GM12878 (cell line): ENCODE results near the gene AKT3. TPM values are rescaled to one million over a fixed set of nuclear protein-coding genes. Genes with fewer than 3 reads are reported as not detected.

Experiments
- ATAC-seq: fragments of 200-7000 bp; cut with Tn5 transposase; 3 replicates; pipeline ENCODE4 v1.9.1; 2020; ENCODE audit warnings: mild to moderate bottlenecking, moderate library complexity
- BruUV-seq: library from RNA; stranded (reverse); fragments of 400-500 nt; replicated peaks from 2 replicates; lab custom pipeline; 2021; lab: Mats Ljungman, UMichigan
- CTCF ChIA-PET: fragments of 300-600 bp; sonication (Branson Sonifier 250); formaldehyde crosslinking; extraction: SDS; loops from one replicate; lab custom pipeline; 2021; ENCODE audit warnings: inconsistent platforms; lab: Yijun Ruan, JAX
- POLR2A ChIA-PET: fragments of 350-600 bp; formaldehyde crosslinking; extraction: SDS; loops from one replicate; lab custom pipeline; 2021; ENCODE audit warnings: inconsistent platforms; lab: Charles Lee
- RAD21 ChIA-PET: fragments of 300-600 bp; sonication (Branson Sonifier 250); formaldehyde crosslinking; loops from one replicate; lab custom pipeline; 2023; ENCODE audit warnings: antibody characterized with exemption; ENCODE audit not compliant: unreplicated experiment; lab: Charles Lee
- SMC1A ChIA-PET: fragments of 300-600 bp; sonication (Branson Sonifier 250); formaldehyde crosslinking; loops from one replicate; lab custom pipeline; 2023; ENCODE audit not compliant: unreplicated experiment, uncharacterized antibody; lab: Charles Lee
- DNase-seq: peaks from one replicate; pipeline ENCODE4 v3.0.0-alpha.2; 2011; ENCODE audit warnings: low read depth, low spot score
- FAIRE-seq: peaks from 3 replicates; lab custom pipeline; 2011; peaks lifted over from hg19 to GRCh38; lab: Jason Lieb, UNC
- H2AFZ ChIP-seq: 2 replicates; pipeline ENCODE4 v1.6.0; 2011; ENCODE audit warnings: low read depth, low read length, control low read depth; ENCODE audit not compliant: control insufficient read depth
- H3K27ac ChIP-seq: 2 replicates; pipeline ENCODE4 v1.5.1; 2011; ENCODE audit warnings: control low read depth; ENCODE audit not compliant: control insufficient read depth, insufficient read depth
- H3K27me3 ChIP-seq, 2 experiments: replicated peaks in 1 of 2; 2 replicates each; pipeline versions ENCODE4 v1.6.0 to v1.6.1; 2011; ENCODE audit warnings: low read length in 1 of 2; ENCODE audit not compliant: control insufficient read depth in 2 of 2, insufficient read depth in 2 of 2
- H3K36me3 ChIP-seq, 2 experiments: 2 replicates each; pipeline ENCODE4 v1.5.1; 2011; ENCODE audit warnings: low read length in 1 of 2; ENCODE audit not compliant: control insufficient read depth in 2 of 2, insufficient read depth in 2 of 2
- H3K4me1 ChIP-seq: 2 replicates; pipeline ENCODE4 v1.6.1; 2011; ENCODE audit warnings: mild to moderate bottlenecking, low read length, moderate library complexity, mixed read lengths; ENCODE audit not compliant: control insufficient read depth, insufficient read depth
- H3K4me2 ChIP-seq: 2 replicates; pipeline ENCODE4 v1.6.0; 2011; ENCODE audit warnings: control low read depth; ENCODE audit not compliant: control insufficient read depth, insufficient read depth
- H3K4me3 ChIP-seq: fragments of 200-600 bp; sonication (generic); 2 replicates; pipeline ENCODE4 v1.5.1; 2016
- H3K79me2 ChIP-seq: 2 replicates; pipeline ENCODE4 v1.6.0; 2011; ENCODE audit warnings: low read length; ENCODE audit not compliant: control insufficient read depth, insufficient read depth
- H3K9ac ChIP-seq: 2 replicates; pipeline ENCODE4 v1.8.0; 2011; ENCODE audit warnings: low read length, control low read depth, mixed read lengths; ENCODE audit not compliant: control insufficient read depth, insufficient read depth
- H3K9me3 ChIP-seq: replicated peaks from 3 replicates; pipeline ENCODE4 v1.5.1; 2011; ENCODE audit warnings: mild to moderate bottlenecking, low read length; ENCODE audit not compliant: control insufficient read depth, insufficient read depth
- H4K20me1 ChIP-seq: 2 replicates; pipeline ENCODE4 v1.6.0; 2011; ENCODE audit not compliant: control insufficient read depth, insufficient read depth
- BHLHE40 ChIP-seq, 2 experiments: fragments of 450-650 bp in 1 of 2; IDR thresholded peaks; 2 replicates each; pipeline ENCODE4 v1.6.1; 2011 to 2017; ENCODE audit warnings: low read depth in 2 of 2, borderline replicate concordance in 1 of 2, improper control_type of control experiment in 1 of 2, low read length in 1 of 2, mild to moderate bottlenecking in 1 of 2
- BRCA1 ChIP-seq: IDR thresholded peaks from 2 replicates; pipeline ENCODE4 v1.6.1; 2011; ENCODE audit warnings: low read depth, low read length, improper control_type of control experiment
- CHD2 ChIP-seq: IDR thresholded peaks from 2 replicates; pipeline ENCODE4 v1.6.1; 2011; ENCODE audit warnings: low read depth, low read length, improper control_type of control experiment, borderline replicate concordance
- E4F1 ChIP-seq: fragments of 450-650 bp; IDR thresholded peaks from 2 replicates; pipeline ENCODE4 v1.6.1; 2018; ENCODE audit warnings: borderline replicate concordance, mild to moderate bottlenecking; ENCODE audit not compliant: partially characterized antibody
- HSF1 ChIP-seq: fragments of 150-350 bp; IDR thresholded peaks from 2 replicates; pipeline ENCODE4 v1.6.1; 2014; ENCODE audit warnings: mild to moderate bottlenecking, low read depth, low read length
- NBN ChIP-seq: fragments of 450-650 bp; IDR thresholded peaks from 2 replicates; pipeline ENCODE4 v1.6.1; 2016
- NR2C2 ChIP-seq: IDR thresholded peaks from 2 replicates; pipeline ENCODE4 v1.6.1; 2011; ENCODE audit warnings: borderline replicate concordance, low read depth; ENCODE audit not compliant: control insufficient read depth, insufficient read length
- POLR2AphosphoS5 ChIP-seq: IDR thresholded peaks from 2 replicates; pipeline ENCODE4 v1.6.1; 2011; ENCODE audit warnings: mild to moderate bottlenecking, low read length, inconsistent platforms
- RELB ChIP-seq: fragments of 450-650 bp; IDR thresholded peaks from 2 replicates; pipeline ENCODE4 v1.6.1; 2017; ENCODE audit warnings: low read depth, mild to moderate bottlenecking, moderate library complexity
- REST ChIP-seq: IDR thresholded peaks from 2 replicates; pipeline ENCODE4 v1.6.1; 2012; ENCODE audit warnings: mild to moderate bottlenecking, low read depth, low read length
- TAF1 ChIP-seq: IDR thresholded peaks from 2 replicates; pipeline ENCODE4 v1.6.1; 2011; ENCODE audit warnings: mild to moderate bottlenecking, low read depth, low read length, borderline replicate concordance
- TCF7 ChIP-seq: IDR thresholded peaks from 2 replicates; pipeline ENCODE4 v1.6.1; 2014; ENCODE audit warnings: antibody characterized with exemption, borderline replicate concordance
- USF1 ChIP-seq: IDR thresholded peaks from 2 replicates; pipeline ENCODE4 v1.6.1; 2011; ENCODE audit warnings: borderline replicate concordance, low read depth, mild to moderate bottlenecking, moderate library complexity, mixed read lengths, low read length; ENCODE audit not compliant: insufficient read depth; ENCODE audit errors: extremely low read length
- YY1 ChIP-seq: IDR thresholded peaks from 2 replicates; pipeline ENCODE4 v1.6.1; 2011; ENCODE audit warnings: low read depth, mild to moderate bottlenecking, low read length
- ZNF217 ChIP-seq: fragments of 450-650 bp; IDR thresholded peaks from 2 replicates; pipeline ENCODE4 v1.6.1; 2017; ENCODE audit warnings: antibody characterized with exemption, mild to moderate bottlenecking
- WGBS: methylation state at CpG from one replicate; pipeline ENCODE4 v1.1.6; 2016; ENCODE audit warnings: low lambda C conversion rate; ENCODE audit not compliant: insufficient replicate concordance, insufficient coverage; ENCODE audit errors: missing lambda C conversion rate; 5-methylcytosine and 5-hydroxymethylcytosine counted together
- in situ Hi-C: fragments of 300-500 bp; cut with MboI; formaldehyde crosslinking; loops from 9 replicates; pipeline ENCODE4 v1.14.3; 2018; ENCODE audit warnings: mixed read lengths
- intact Hi-C: fragments of 100-400 bp; cut with micrococcal nuclease; formaldehyde crosslinking; loops from one replicate; pipeline ENCODE4 v1.14.2; 2022; ENCODE audit not compliant: unreplicated experiment
- polyA plus RNA-seq, 11 experiments: library from polyadenylated mRNA; depleted of rRNA in 4 of 11; unstranded in 6 of 11; stranded (reverse) in 5 of 11; fragments of >200 nt; fragmentation: Nextera tagmentation in 4 of 11; fragmentation: Illumina TruSeq in 1 of 11; extraction: Ambion mirVana in 4 of 11; extraction: Trizol in 1 of 11; gene quantifications; 1 replicate in 1 of 11; 2 replicates in 10 of 11; pipeline versions ENCODE4 v1.2.1 to v1.2.3, GENCODE V29; 2011 to 2016; ENCODE audit warnings: inconsistent platforms in 2 of 11, missing spikeins in 2 of 11, low read depth in 1 of 11
- total RNA-seq, 4 experiments: library from RNA; depleted of rRNA in 3 of 4; stranded (reverse); fragments of >200 nt in 3 of 4; fragmentation: Illumina TruSeq in 1 of 4; extraction: Trizol in 1 of 4; gene quantifications; 2 replicates each; pipeline versions ENCODE4 v1.2.1 to v1.2.3, GENCODE V29; 2013 to 2021

Gene AKT3
- total and polyA plus RNA-seq, 10 of the 15 experiments (the other 5 are each of a cell fraction or from before 2014, with no cell fraction given): 0.03 to 0.56 (median 0.19) TPM

- in situ Hi-C loops: no loop called here
- Histone ChIP-seq H3K9ac (no peak overlapping the region), H2AFZ (no peak overlapping the region), H3K4me1 (peaks cover 3% of the 10 kb centered on the region), H3K27ac (no peak overlapping the region), H3K9me3 (no peaks in the 10 kb centered on the region), H4K20me1 (no peaks in the 10 kb centered on the region), H3K27me3 (no peaks in the 10 kb centered on the region), H3K79me2 (no peaks in the 10 kb centered on the region), H3K36me3 (no peaks in the 10 kb centered on the region), H3K4me2 (no peak overlapping the region), H3K4me3 (no peak overlapping the region)
- intact Hi-C loops: no loop called here
- ATAC-seq: no peak
- CTCF ChIA-PET: no interaction called here
- POLR2A ChIA-PET: no interaction called here
- WGBS: 97% methylated on average over 3 of the region's 3 CpGs
- no peak for DNase-seq
- no peak for FAIRE-seq
- RAD21 ChIA-PET: no interaction called here
- BruUV-seq: no TSS peak
- SMC1A ChIA-PET: no interaction called here
- TF ChIP-seq NBN: no peak
- TF ChIP-seq RELB: no peak
- TF ChIP-seq TCF7: no peak
- TF ChIP-seq POLR2AphosphoS5: no peak
- TF ChIP-seq ZNF217: no peak
- no peak for TF ChIP-seq HSF1
- no peak for TF ChIP-seq YY1
- TF ChIP-seq BRCA1: no peak
- TF ChIP-seq USF1: no peak
- no peak for TF ChIP-seq NR2C2
- no peak for TF ChIP-seq TAF1
- no peak for TF ChIP-seq CHD2
- no peak for TF ChIP-seq E4F1
- no peak for TF ChIP-seq REST
- TF ChIP-seq BHLHE40 (IDR thresholded peaks at IDR 0.05; ENCODE audit: borderline replicate concordance in 1 of 2, low read depth in 2 of 2, low read length in 1 of 2): no peak
Measured at GRCh38 chr1:243510928-243511327, 339.1 kb downstream of the AKT3 start.
